K562 (cell line): ENCODE results near the gene RET. TPM values are rescaled to one million over a fixed set of nuclear protein-coding genes. Genes with fewer than 3 reads are reported as not detected.

Source experiments
- ATAC-seq: fragments of 200-7000 bp; cut with Tn5 transposase; 3 replicates; pipeline ENCODE4 v1.9.1; 2020; ENCODE audit warnings: moderate library complexity
- BruUV-seq: library from RNA; stranded (reverse); fragments of 400-500 nt; replicated peaks from 2 replicates; lab custom pipeline; 2021; lab: Mats Ljungman, UMichigan
- CTCF ChIA-PET: fragments of 300-600 bp; formaldehyde crosslinking; extraction: SDS; loops from one replicate; lab custom pipeline; 2021; ENCODE audit warnings: low intra/inter-chr PET ratio; lab: Yijun Ruan, JAX
- POLR2A ChIA-PET: fragments of 300-600, 350-650 bp; sonication (Branson Sonifier 250); formaldehyde crosslinking; extraction: SDS; loops from one replicate; lab custom pipeline; 2021; ENCODE audit warnings: antibody characterized with exemption, inconsistent platforms; lab: Yijun Ruan, JAX
- DNase-seq, 4 experiments: peaks; one replicate each; pipeline versions ENCODE4 v3.0.0 to v3.0.0-alpha.2; 2011 to 2018; ENCODE audit warnings: low spot score in 3 of 4, mixed read lengths in 3 of 4; ENCODE audit errors: extremely low read depth in 1 of 4
- FAIRE-seq: peaks from 2 replicates; lab custom pipeline; 2011; peaks lifted over from hg19 to GRCh38; lab: Jason Lieb, UNC
- H2AFZ ChIP-seq: 2 replicates; pipeline ENCODE4 v1.6.0; 2011; ENCODE audit warnings: low read depth, low read length, control low read depth, inconsistent platforms
- H3K27ac ChIP-seq: fragments of 200-600 bp; 3 replicates; pipeline ENCODE4 v1.8.0; 2011; ENCODE audit warnings: low read depth, mild to moderate bottlenecking, control low read depth, inconsistent platforms, low read length, moderate library complexity, mixed read lengths; ENCODE audit errors: extremely low read depth
- H3K27me3 ChIP-seq, 2 experiments: fragments of 300-600 bp in 1 of 2; 2 replicates in 1 of 2; 3 replicates in 1 of 2; pipeline versions ENCODE4 v1.6.0 to v1.8.0; 2011; ENCODE audit warnings: inconsistent platforms in 2 of 2, low read length in 2 of 2, mild to moderate bottlenecking in 1 of 2, mixed read lengths in 1 of 2, moderate library complexity in 1 of 2; ENCODE audit not compliant: control insufficient read depth in 2 of 2, insufficient read depth in 2 of 2
- H3K36me3 ChIP-seq: fragments of 300-600 bp; 3 replicates; pipeline ENCODE4 v1.8.0; 2011; ENCODE audit warnings: mild to moderate bottlenecking, low read length, inconsistent platforms; ENCODE audit not compliant: control insufficient read depth, insufficient read depth
- H3K4me1 ChIP-seq, 2 experiments: fragments of 200-600 bp in 1 of 2; replicated peaks in 1 of 2; 2 replicates in 1 of 2; 3 replicates in 1 of 2; pipeline versions ENCODE4 v1.5.1 to v1.8.0; 2011; ENCODE audit warnings: inconsistent platforms in 2 of 2, low read length in 2 of 2, mild to moderate bottlenecking in 1 of 2, mixed read lengths in 1 of 2, moderate library complexity in 1 of 2; ENCODE audit not compliant: control insufficient read depth in 2 of 2, insufficient read depth in 2 of 2
- H3K4me2 ChIP-seq: 2 replicates; pipeline ENCODE4 v1.6.1; 2011; ENCODE audit warnings: low read length, control low read depth, inconsistent platforms, mixed read lengths; ENCODE audit not compliant: insufficient read depth
- H3K4me3 ChIP-seq: fragments of 200-600 bp; sonication (generic), shearing (Covaris generic); 2 replicates; pipeline ENCODE4 v1.5.1; 2016; ENCODE audit warnings: control low read depth, inconsistent platforms
- H3K79me2 ChIP-seq: fragments of 200-600 bp; 3 replicates; pipeline ENCODE4 v1.8.0; 2011; ENCODE audit warnings: low read length, inconsistent platforms; ENCODE audit not compliant: control insufficient read depth, insufficient read depth
- H3K9ac ChIP-seq, 2 experiments: 2 replicates each; pipeline versions ENCODE4 v1.6.0 to v1.6.1; 2011; ENCODE audit warnings: low read depth in 2 of 2, low read length in 2 of 2, control low read depth in 1 of 2, inconsistent platforms in 1 of 2, mild to moderate bottlenecking in 1 of 2, mixed read lengths in 1 of 2; ENCODE audit not compliant: insufficient read depth in 1 of 2
- H3K9me1 ChIP-seq: one replicate; pipeline ENCODE4 v1.6.0; 2011; ENCODE audit warnings: inconsistent platforms, mild to moderate bottlenecking, low read length, moderate library complexity; ENCODE audit not compliant: control insufficient read depth, insufficient read depth
- H3K9me3 ChIP-seq: replicated peaks from 2 replicates; pipeline ENCODE4 v1.5.1; 2011; ENCODE audit warnings: low read depth, low read length, inconsistent platforms; ENCODE audit not compliant: control insufficient read depth, insufficient read depth
- H4K20me1 ChIP-seq: replicated peaks from 2 replicates; pipeline ENCODE4 v1.6.1; 2011; ENCODE audit warnings: low read length, inconsistent platforms, mixed read lengths; ENCODE audit not compliant: control insufficient read depth, insufficient read depth
- CCNT2 ChIP-seq: IDR thresholded peaks from 2 replicates; pipeline ENCODE4 v1.6.1; 2011; ENCODE audit warnings: borderline replicate concordance, low read depth, mild to moderate bottlenecking, moderate library complexity, mixed read lengths, low read length; ENCODE audit not compliant: insufficient read length; ENCODE audit errors: extremely low read depth
- CXXC5 ChIP-seq: fragments of 250-450 bp; sonication (Bioruptor Pico); IDR thresholded peaks from 2 replicates; pipeline ENCODE4 v1.8.0; 2022; ENCODE audit warnings: inconsistent platforms, mild to moderate bottlenecking, moderate library complexity
- MCM5 ChIP-seq: fragments of 450-650 bp; IDR thresholded peaks from 2 replicates; pipeline ENCODE4 v1.6.1; 2016; ENCODE audit warnings: low read depth
- NONO ChIP-seq, 2 experiments: fragments of 200-400 bp in 1 of 2; fragments of 450-650 bp in 1 of 2; formaldehyde crosslinking in 1 of 2; IDR thresholded peaks; 2 replicates each; pipeline ENCODE4 v1.6.1; 2017; ENCODE audit warnings: low read depth in 2 of 2, mild to moderate bottlenecking in 2 of 2, moderate library complexity in 2 of 2, low read length in 1 of 2
- ZNF76 ChIP-seq: fragments of 250-450 bp; sonication (Bioruptor Pico); IDR thresholded peaks from 2 replicates; pipeline ENCODE4 v1.4.0; 2020; ENCODE audit warnings: mild to moderate bottlenecking, moderate library complexity, borderline replicate concordance
- WGBS: fragments of 100-300 bp; shearing (Covaris generic); methylation state at CpG from one replicate; pipeline ENCODE4 v1.1.6; 2016; ENCODE audit warnings: low coverage, mixed read lengths; ENCODE audit not compliant: insufficient coverage; ENCODE audit errors: missing lambda C conversion rate; 5-methylcytosine and 5-hydroxymethylcytosine counted together
- in situ Hi-C: fragments of 300-500 bp; cut with MboI; formaldehyde crosslinking; loops from 4 replicates; pipeline ENCODE4 v1.15.0; 2018; ENCODE audit warnings: inconsistent platforms, mixed read lengths
- intact Hi-C: fragments of 100-400 bp; cut with micrococcal nuclease; formaldehyde crosslinking; loops from 2 replicates; pipeline ENCODE4 v1.14.2; 2022
- polyA plus RNA-seq, 8 experiments: library from polyadenylated mRNA; depleted of rRNA in 4 of 8; stranded (reverse) in 5 of 8; unstranded in 3 of 8; fragments of >200 nt; fragmentation: Nextera tagmentation in 2 of 8; fragmentation: Illumina TruSeq in 1 of 8; extraction: Ambion mirVana in 2 of 8; extraction: Trizol in 1 of 8; gene quantifications; 2 replicates each; pipeline versions ENCODE4 v1.2.1 to v1.2.3, GENCODE V29; 2011 to 2014; ENCODE audit warnings: inconsistent platforms in 1 of 8, missing spikeins in 1 of 8
- total RNA-seq, 7 experiments: library from RNA; depleted of rRNA in 6 of 7; stranded (reverse); fragments of >200 nt in 6 of 7; fragmentation: Illumina TruSeq in 2 of 7; extraction: Trizol in 2 of 7; gene quantifications; 2 replicates each; pipeline versions ENCODE4 v1.2.1 to v1.2.3, GENCODE V29; 2011 to 2021; ENCODE audit warnings: low replicate concordance in 1 of 7
- TF ChIP-seq, protein P1 (sequence below): fragments of 250-450 bp; sonication (Bioruptor Pico); IDR thresholded peaks from 2 replicates; pipeline ENCODE4 v1.9.0; 2021; ENCODE audit warnings: mild to moderate bottlenecking, inconsistent platforms
- TF ChIP-seq, protein P2 (sequence below): fragments of 250-450 bp; sonication (Bioruptor Pico); IDR thresholded peaks from 2 replicates; pipeline ENCODE4 v1.4.0; 2020; ENCODE audit warnings: mild to moderate bottlenecking
- TF ChIP-seq, protein P3 (sequence below): fragments of 250-450 bp; sonication (Bioruptor Pico); IDR thresholded peaks from 2 replicates; pipeline ENCODE4 v1.4.0; 2020

RET gene
- total and polyA plus RNA-seq, 9 of the 15 experiments (the other 6 are each of a cell fraction or from before 2014, with no cell fraction given), result 0.04 to 0.05 TPM; not detected in 7

DNA sequence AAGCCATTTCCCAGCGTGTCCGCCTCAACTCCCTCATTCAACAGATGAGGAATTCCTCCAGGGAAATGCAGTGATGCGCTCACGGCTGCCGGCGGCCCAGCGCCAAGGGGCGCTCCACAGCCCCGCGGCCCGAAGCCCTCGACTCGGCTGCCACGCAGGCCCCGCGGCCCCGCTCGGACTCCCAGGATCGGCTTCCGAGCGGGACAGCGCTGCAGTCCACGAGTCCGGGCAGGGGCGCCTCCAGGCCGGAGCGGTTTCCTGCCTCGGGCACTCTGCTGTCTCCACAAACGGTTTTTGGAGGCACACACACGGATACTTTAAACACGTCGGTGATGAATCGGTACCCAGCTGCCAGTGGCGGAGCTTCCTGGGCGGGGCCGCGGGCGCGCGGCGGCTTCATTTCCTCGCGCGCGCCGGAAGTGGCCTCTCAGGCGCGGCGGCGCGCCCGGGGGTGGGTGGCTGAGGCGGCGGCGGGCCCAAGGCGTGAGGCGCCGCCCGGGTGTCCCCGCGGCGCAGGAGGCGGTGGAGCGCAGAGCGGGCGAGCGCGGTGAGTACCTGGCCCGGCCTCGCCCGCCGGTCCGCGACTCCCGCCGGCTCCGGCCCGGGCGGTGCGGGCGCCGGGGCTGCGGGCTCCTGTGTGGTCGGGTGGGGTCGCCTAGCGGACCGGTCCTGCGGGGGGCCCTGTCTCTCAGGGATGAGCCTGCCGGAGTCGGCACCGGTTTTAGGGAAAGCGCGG, 61.3 kb downstream of the RET start, which contains the start of gene CSGALNACT2:
Gene CSGALNACT2 (plus strand): TSS at position 425 of the 736 bp plus-strand sequence. CDS start 16,705 bp downstream, outside the sequence.
- WGBS, result under 1% methylated on average over 82 of the region's 93 CpGs
- H3K27me3 ChIP-seq, result peaks cover 0 to 4% of the 10 kb centered on the region in 2 experiments; a peak in 2 of 5 replicates
- peak within 1 kb of the TSS; percentile 32; the same call in 2 of the 3 replicates for H3K27ac ChIP-seq
- ChIA-PET CTCF (no interaction called here), POLR2A (interaction anchor here (0.6 to 1.6 kb wide), 5 partner anchors 8 to 114 kb away, joined by 3 to 4 read pairs (median 3); no protein-coding TSS in a partner anchor)
- intact Hi-C loops (loop anchor here (5.0 to 10.0 kb wide), 3 partner anchors 64 to 327 kb away; no protein-coding TSS in a partner anchor), in situ Hi-C loops (no loop called here)
- peak within 1 kb of the TSS; percentile 91 for H3K4me2 ChIP-seq
- H3K79me2 ChIP-seq, result peaks cover 19% of the 10 kb centered on the region; the same call in 2 of the 3 replicates
- peaks cover 9 to 25% of the 10 kb centered on the region in 2 experiments; a peak in 4 of 5 replicates for H3K4me1 ChIP-seq
- peak within 1 kb of the TSS; percentile 62 to 88 for H3K9ac ChIP-seq
- no peaks in the 10 kb centered on the region for H4K20me1 ChIP-seq
- FAIRE-seq (peak; percentile 51), ATAC-seq (peak; percentile 97), DNase-seq (peak; percentile 87 to 92 (median 89))
- H3K9me3 ChIP-seq, result no peaks in the 10 kb centered on the region
- peak within 1 kb of the TSS; percentile 87 for H3K4me3 ChIP-seq
- H3K36me3 ChIP-seq, result no peaks in the 10 kb centered on the region
- BruUV-seq, result no TSS peak
- no peaks in the 10 kb centered on the region for H3K9me1 ChIP-seq
- peak within 1 kb of the TSS; percentile 95 for H2AFZ ChIP-seq
- 0 out of 2 replicates have a peak, but pooled peaks have one; percentile 17 for TF ChIP-seq ZNF76 (CRISPR knock-in tag)
- no peak for TF ChIP-seq MCM5
- TF ChIP-seq CCNT2, result peak; percentile 86
- TF ChIP-seq, protein P1, sequence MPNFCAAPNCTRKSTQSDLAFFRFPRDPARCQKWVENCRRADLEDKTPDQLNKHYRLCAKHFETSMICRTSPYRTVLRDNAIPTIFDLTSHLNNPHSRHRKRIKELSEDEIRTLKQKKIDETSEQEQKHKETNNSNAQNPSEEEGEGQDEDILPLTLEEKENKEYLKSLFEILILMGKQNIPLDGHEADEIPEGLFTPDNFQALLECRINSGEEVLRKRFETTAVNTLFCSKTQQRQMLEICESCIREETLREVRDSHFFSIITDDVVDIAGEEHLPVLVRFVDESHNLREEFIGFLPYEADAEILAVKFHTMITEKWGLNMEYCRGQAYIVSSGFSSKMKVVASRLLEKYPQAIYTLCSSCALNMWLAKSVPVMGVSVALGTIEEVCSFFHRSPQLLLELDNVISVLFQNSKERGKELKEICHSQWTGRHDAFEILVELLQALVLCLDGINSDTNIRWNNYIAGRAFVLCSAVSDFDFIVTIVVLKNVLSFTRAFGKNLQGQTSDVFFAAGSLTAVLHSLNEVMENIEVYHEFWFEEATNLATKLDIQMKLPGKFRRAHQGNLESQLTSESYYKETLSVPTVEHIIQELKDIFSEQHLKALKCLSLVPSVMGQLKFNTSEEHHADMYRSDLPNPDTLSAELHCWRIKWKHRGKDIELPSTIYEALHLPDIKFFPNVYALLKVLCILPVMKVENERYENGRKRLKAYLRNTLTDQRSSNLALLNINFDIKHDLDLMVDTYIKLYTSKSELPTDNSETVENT (CRISPR knock-in tag), result peak; percentile 63
- peak; percentile 18 to 91; a peak in 2 of 4 replicates for TF ChIP-seq NONO (IDR thresholded peaks at IDR 0.05; ENCODE audit: low read depth in 2 of 2, low read length in 1 of 2)
- TF ChIP-seq, protein P2, sequence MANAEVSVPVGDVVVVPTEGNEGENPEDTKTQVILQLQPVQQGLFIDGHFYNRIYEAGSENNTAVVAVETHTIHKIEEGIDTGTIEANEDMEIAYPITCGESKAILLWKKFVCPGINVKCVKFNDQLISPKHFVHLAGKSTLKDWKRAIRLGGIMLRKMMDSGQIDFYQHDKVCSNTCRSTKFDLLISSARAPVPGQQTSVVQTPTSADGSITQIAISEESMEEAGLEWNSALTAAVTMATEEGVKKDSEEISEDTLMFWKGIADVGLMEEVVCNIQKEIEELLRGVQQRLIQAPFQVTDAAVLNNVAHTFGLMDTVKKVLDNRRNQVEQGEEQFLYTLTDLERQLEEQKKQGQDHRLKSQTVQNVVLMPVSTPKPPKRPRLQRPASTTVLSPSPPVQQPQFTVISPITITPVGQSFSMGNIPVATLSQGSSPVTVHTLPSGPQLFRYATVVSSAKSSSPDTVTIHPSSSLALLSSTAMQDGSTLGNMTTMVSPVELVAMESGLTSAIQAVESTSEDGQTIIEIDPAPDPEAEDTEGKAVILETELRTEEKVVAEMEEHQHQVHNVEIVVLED (CRISPR knock-in tag), result peak; percentile 72
- peak; percentile 91 for TF ChIP-seq CXXC5 (CRISPR knock-in tag)
- TF ChIP-seq, protein P3, sequence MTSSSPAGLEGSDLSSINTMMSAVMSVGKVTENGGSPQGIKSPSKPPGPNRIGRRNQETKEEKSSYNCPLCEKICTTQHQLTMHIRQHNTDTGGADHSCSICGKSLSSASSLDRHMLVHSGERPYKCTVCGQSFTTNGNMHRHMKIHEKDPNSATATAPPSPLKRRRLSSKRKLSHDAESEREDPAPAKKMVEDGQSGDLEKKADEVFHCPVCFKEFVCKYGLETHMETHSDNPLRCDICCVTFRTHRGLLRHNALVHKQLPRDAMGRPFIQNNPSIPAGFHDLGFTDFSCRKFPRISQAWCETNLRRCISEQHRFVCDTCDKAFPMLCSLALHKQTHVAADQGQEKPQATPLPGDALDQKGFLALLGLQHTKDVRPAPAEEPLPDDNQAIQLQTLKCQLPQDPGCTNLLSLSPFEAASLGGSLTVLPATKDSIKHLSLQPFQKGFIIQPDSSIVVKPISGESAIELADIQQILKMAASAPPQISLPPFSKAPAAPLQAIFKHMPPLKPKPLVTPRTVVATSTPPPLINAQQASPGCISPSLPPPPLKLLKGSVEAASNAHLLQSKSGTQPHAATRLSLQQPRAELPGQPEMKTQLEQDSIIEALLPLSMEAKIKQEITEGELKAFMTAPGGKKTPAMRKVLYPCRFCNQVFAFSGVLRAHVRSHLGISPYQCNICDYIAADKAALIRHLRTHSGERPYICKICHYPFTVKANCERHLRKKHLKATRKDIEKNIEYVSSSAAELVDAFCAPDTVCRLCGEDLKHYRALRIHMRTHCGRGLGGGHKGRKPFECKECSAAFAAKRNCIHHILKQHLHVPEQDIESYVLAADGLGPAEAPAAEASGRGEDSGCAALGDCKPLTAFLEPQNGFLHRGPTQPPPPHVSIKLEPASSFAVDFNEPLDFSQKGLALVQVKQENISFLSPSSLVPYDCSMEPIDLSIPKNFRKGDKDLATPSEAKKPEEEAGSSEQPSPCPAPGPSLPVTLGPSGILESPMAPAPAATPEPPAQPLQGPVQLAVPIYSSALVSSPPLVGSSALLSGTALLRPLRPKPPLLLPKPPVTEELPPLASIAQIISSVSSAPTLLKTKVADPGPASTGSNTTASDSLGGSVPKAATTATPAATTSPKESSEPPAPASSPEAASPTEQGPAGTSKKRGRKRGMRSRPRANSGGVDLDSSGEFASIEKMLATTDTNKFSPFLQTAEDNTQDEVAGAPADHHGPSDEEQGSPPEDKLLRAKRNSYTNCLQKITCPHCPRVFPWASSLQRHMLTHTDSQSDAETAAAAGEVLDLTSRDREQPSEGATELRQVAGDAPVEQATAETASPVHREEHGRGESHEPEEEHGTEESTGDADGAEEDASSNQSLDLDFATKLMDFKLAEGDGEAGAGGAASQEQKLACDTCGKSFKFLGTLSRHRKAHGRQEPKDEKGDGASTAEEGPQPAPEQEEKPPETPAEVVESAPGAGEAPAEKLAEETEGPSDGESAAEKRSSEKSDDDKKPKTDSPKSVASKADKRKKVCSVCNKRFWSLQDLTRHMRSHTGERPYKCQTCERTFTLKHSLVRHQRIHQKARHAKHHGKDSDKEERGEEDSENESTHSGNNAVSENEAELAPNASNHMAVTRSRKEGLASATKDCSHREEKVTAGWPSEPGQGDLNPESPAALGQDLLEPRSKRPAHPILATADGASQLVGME, result peak; percentile 77; the same call in 1 of the 2 replicates
